Activated T-cell treated with anti-CD3 and anti-CD28 coated beads, Interleukin-2, amount 50 U/mL, for 24 hours (primary cell): ENCODE data around the gene DPF3.

Experiments used
- DNase-seq: peaks from one replicate; pipeline ENCODE4 v3.0.0-alpha.2; 2020
- H3K27ac Mint-ChIP-seq: 2 replicates; pipeline ENCODE4 v1.8.0; 2020; ENCODE audit warnings: mild to moderate bottlenecking, mixed read lengths
- H3K27me3 Mint-ChIP-seq: 2 replicates; pipeline ENCODE4 v1.8.0; 2020; ENCODE audit warnings: mixed read lengths
- H3K36me3 Mint-ChIP-seq: 2 replicates; pipeline ENCODE4 v1.8.0; 2020; ENCODE audit warnings: low read depth, mixed read lengths
- H3K4me1 Mint-ChIP-seq: 2 replicates; pipeline ENCODE4 v1.8.0; 2020; ENCODE audit warnings: low read depth, mixed read lengths
- H3K4me3 Mint-ChIP-seq: 2 replicates; pipeline ENCODE4 v1.8.0; 2020; ENCODE audit warnings: mild to moderate bottlenecking, moderate library complexity, mixed read lengths
- H3K9me3 Mint-ChIP-seq: 2 replicates; pipeline ENCODE4 v1.8.0; 2020; ENCODE audit warnings: mixed read lengths

The DPF3 gene

GRCh38 chr14:72678356-72678755 lies 215.5 kb downstream of the DPF3 start:
- Mint-ChIP-seq H3K27ac (no peak overlapping the region), H3K27me3 (no peaks in the 10 kb centered on the region), H3K4me3 (no peak overlapping the region), H3K36me3 (no peaks in the 10 kb centered on the region), H3K9me3 (peaks cover 3% of the 10 kb centered on the region), H3K4me1 (no peaks in the 10 kb centered on the region)
- DNase-seq: no peak

- DNase-seq: no peak
- Mint-ChIP-seq H3K4me3 (no peak overlapping the region), H3K36me3 (no peaks in the 10 kb centered on the region), H3K4me1 (no peaks in the 10 kb centered on the region), H3K9me3 (peaks cover 3% of the 10 kb centered on the region), H3K27ac (no peak overlapping the region), H3K27me3 (no peaks in the 10 kb centered on the region)
These were observed 216.2 kb downstream of the DPF3 start for GRCh38 chr14:72677664-72678063.

- no peak for DNase-seq
- Mint-ChIP-seq H3K4me3 (no peak overlapping the region), H3K27ac (no peak overlapping the region), H3K36me3 (no peaks in the 10 kb centered on the region), H3K9me3 (peaks cover 3% of the 10 kb centered on the region), H3K27me3 (peaks cover 10% of the 10 kb centered on the region), H3K4me1 (no peaks in the 10 kb centered on the region)
These were observed 218.8 kb downstream of the DPF3 start for GRCh38 chr14:72675126-72675525.

GRCh38 chr14:72673179-72673578 lies 220.7 kb downstream of the DPF3 start:
- peaks cover 18% of the 10 kb centered on the region for H3K27me3 Mint-ChIP-seq

GRCh38 chr14:72666610-72667009 lies 227.3 kb downstream of the DPF3 start:
- no peak for DNase-seq
- Mint-ChIP-seq H3K27ac (no peak overlapping the region), H3K36me3 (no peaks in the 10 kb centered on the region), H3K4me3 (no peak overlapping the region), H3K4me1 (peaks cover 12% of the 10 kb centered on the region), H3K27me3 (peaks cover 16% of the 10 kb centered on the region), H3K9me3 (no peaks in the 10 kb centered on the region)

More at GRCh38 chr14:72673179-72673578, 220.7 kb downstream of the DPF3 start:
- DNase-seq: no peak
- no peaks in the 10 kb centered on the region for H3K36me3 Mint-ChIP-seq
- H3K9me3 Mint-ChIP-seq: peaks cover 3% of the 10 kb centered on the region
- no peaks in the 10 kb centered on the region for H3K4me1 Mint-ChIP-seq
- H3K27ac Mint-ChIP-seq: no peak overlapping the region
- H3K4me3 Mint-ChIP-seq: no peak overlapping the region

GRCh38 chr14:72665259-72665658 lies 228.6 kb downstream of the DPF3 start:
- H3K4me1 Mint-ChIP-seq: peaks cover 12% of the 10 kb centered on the region
- no peak overlapping the region for H3K4me3 Mint-ChIP-seq
- peaks cover 10% of the 10 kb centered on the region for H3K27me3 Mint-ChIP-seq
- H3K36me3 Mint-ChIP-seq: no peaks in the 10 kb centered on the region
- DNase-seq: no peak
- no peaks in the 10 kb centered on the region for H3K9me3 Mint-ChIP-seq
- no peak overlapping the region for H3K27ac Mint-ChIP-seq

- no peak overlapping the region for H3K27ac Mint-ChIP-seq
- H3K9me3 Mint-ChIP-seq: no peaks in the 10 kb centered on the region
- no peak overlapping the region for H3K4me3 Mint-ChIP-seq
- no peak for DNase-seq
- H3K27me3 Mint-ChIP-seq: peaks cover 6% of the 10 kb centered on the region
- H3K36me3 Mint-ChIP-seq: no peaks in the 10 kb centered on the region
- H3K4me1 Mint-ChIP-seq: peaks cover 12% of the 10 kb centered on the region
These were observed 229.2 kb downstream of the DPF3 start for GRCh38 chr14:72664651-72665050.

- no peaks in the 10 kb centered on the region for H3K36me3 Mint-ChIP-seq
- H3K4me1 Mint-ChIP-seq: peaks cover 12% of the 10 kb centered on the region
- no peak for DNase-seq
- H3K9me3 Mint-ChIP-seq: no peaks in the 10 kb centered on the region
- H3K4me3 Mint-ChIP-seq: no peak overlapping the region
- no peak overlapping the region for H3K27ac Mint-ChIP-seq
- peaks cover under 1% of the 10 kb centered on the region for H3K27me3 Mint-ChIP-seq
These were observed 229.8 kb downstream of the DPF3 start for GRCh38 chr14:72663956-72664650.

- H3K4me1 Mint-ChIP-seq: peaks cover 12% of the 10 kb centered on the region
- no peaks in the 10 kb centered on the region for H3K9me3 Mint-ChIP-seq
- no peak overlapping the region for H3K4me3 Mint-ChIP-seq
- no peaks in the 10 kb centered on the region for H3K27me3 Mint-ChIP-seq
- H3K36me3 Mint-ChIP-seq: no peaks in the 10 kb centered on the region
- no peak overlapping the region for H3K27ac Mint-ChIP-seq
- no peak for DNase-seq
These were observed 230.8 kb downstream of the DPF3 start for GRCh38 chr14:72663076-72663487.

- no peaks in the 10 kb centered on the region for H3K9me3 Mint-ChIP-seq
- no peak for DNase-seq
- no peak overlapping the region for H3K4me3 Mint-ChIP-seq
- no peaks in the 10 kb centered on the region for H3K27me3 Mint-ChIP-seq
- no peaks in the 10 kb centered on the region for H3K36me3 Mint-ChIP-seq
- H3K27ac Mint-ChIP-seq: no peak overlapping the region
- peaks cover 12% of the 10 kb centered on the region for H3K4me1 Mint-ChIP-seq
These were observed 231.7 kb downstream of the DPF3 start for GRCh38 chr14:72662214-72662613.

- H3K4me3 Mint-ChIP-seq: no peak overlapping the region
- no peaks in the 10 kb centered on the region for H3K36me3 Mint-ChIP-seq
- H3K4me1 Mint-ChIP-seq: no peaks in the 10 kb centered on the region
- H3K27me3 Mint-ChIP-seq: no peaks in the 10 kb centered on the region
- no peak for DNase-seq
- H3K27ac Mint-ChIP-seq: no peak overlapping the region
- no peaks in the 10 kb centered on the region for H3K9me3 Mint-ChIP-seq
These were observed 236.5 kb downstream of the DPF3 start for GRCh38 chr14:72657214-72657921.

GRCh38 chr14:72653026-72653425 lies 240.9 kb downstream of the DPF3 start:
- Mint-ChIP-seq H3K4me3 (no peak overlapping the region), H3K36me3 (no peaks in the 10 kb centered on the region), H3K9me3 (no peaks in the 10 kb centered on the region), H3K4me1 (no peaks in the 10 kb centered on the region), H3K27me3 (no peaks in the 10 kb centered on the region), H3K27ac (no peak overlapping the region)
- DNase-seq: no peak

GRCh38 chr14:72652179-72652578 lies 241.7 kb downstream of the DPF3 start:
- no peak for DNase-seq
- no peak overlapping the region for H3K27ac Mint-ChIP-seq
- no peaks in the 10 kb centered on the region for H3K4me1 Mint-ChIP-seq
- H3K4me3 Mint-ChIP-seq: no peak overlapping the region
- H3K36me3 Mint-ChIP-seq: no peaks in the 10 kb centered on the region
- no peaks in the 10 kb centered on the region for H3K27me3 Mint-ChIP-seq
- no peaks in the 10 kb centered on the region for H3K9me3 Mint-ChIP-seq

GRCh38 chr14:72651714-72652113 lies 242.2 kb downstream of the DPF3 start:
- no peaks in the 10 kb centered on the region for H3K27me3 Mint-ChIP-seq
- no peak for DNase-seq
- H3K9me3 Mint-ChIP-seq: no peaks in the 10 kb centered on the region
- no peak overlapping the region for H3K27ac Mint-ChIP-seq
- no peak overlapping the region for H3K4me3 Mint-ChIP-seq
- no peaks in the 10 kb centered on the region for H3K36me3 Mint-ChIP-seq
- no peaks in the 10 kb centered on the region for H3K4me1 Mint-ChIP-seq

- Mint-ChIP-seq H3K36me3 (no peaks in the 10 kb centered on the region), H3K9me3 (no peaks in the 10 kb centered on the region), H3K27ac (no peak overlapping the region), H3K27me3 (no peaks in the 10 kb centered on the region), H3K4me1 (no peaks in the 10 kb centered on the region), H3K4me3 (no peak overlapping the region)
- no peak for DNase-seq
These were observed 242.8 kb downstream of the DPF3 start for GRCh38 chr14:72651081-72651480.
